Urothelium cell line (cell line): Measurements from ENCODE around the gene PLAAT2.
"Not testable (repeated sequence)": the region's sequence is repeated elsewhere in the genome, so short reads cannot be mapped to it uniquely, and the experiment has no call there.

ENCODE experiments used
- DNase-seq: peaks from one replicate; pipeline ENCODE4 v3.0.0; 2011; ENCODE audit warnings: low spot score, mixed read lengths
- FAIRE-seq: peaks from 2 replicates; lab custom pipeline; 2011; peaks lifted over from hg19 to GRCh38; lab: Jason Lieb, UNC

Gene PLAAT2

GRCh38 chr11:63563201-63564055 lies at the start of gene PLAAT2:
TSS of gene PLAAT2 (minus strand) at chr11:63563379. CDS start at chr11:63563324, 55 bp downstream.
- no peak for DNase-seq
- FAIRE-seq, result no peak

- FAIRE-seq, result no peak
These were observed 49.0 kb upstream of the PLAAT2 start for GRCh38 chr11:63612181-63612580.

GRCh38 chr11:63611395-63611747 lies 48.2 kb upstream of the PLAAT2 start:
- FAIRE-seq (no peak), DNase-seq (no peak)

More at GRCh38 chr11:63612181-63612580, 49.0 kb upstream of the PLAAT2 start:
- DNase-seq, result no peak

- DNase-seq (no peak), FAIRE-seq (no peak)
These were observed 47.6 kb upstream of the PLAAT2 start for GRCh38 chr11:63610604-63611394.

- FAIRE-seq, result no peak
These were observed 46.9 kb upstream of the PLAAT2 start for GRCh38 chr11:63609971-63610580.

GRCh38 chr11:63609536-63609935 lies 46.4 kb upstream of the PLAAT2 start:
- DNase-seq (no peak), FAIRE-seq (no peak)

More at GRCh38 chr11:63609971-63610580, 46.9 kb upstream of the PLAAT2 start:
- no peak for DNase-seq

GRCh38 chr11:63608353-63609345 lies 45.5 kb upstream of the PLAAT2 start:
- no peak for FAIRE-seq
- DNase-seq, result peak; percentile 45

GRCh38 chr11:63603180-63603518 lies 40.0 kb upstream of the PLAAT2 start:
- DNase-seq (no peak), FAIRE-seq (no peak)

GRCh38 chr11:63602290-63603179 lies 39.4 kb upstream of the PLAAT2 start:
- FAIRE-seq, DNase-seq: not testable (repeated sequence)

GRCh38 chr11:63599211-63600122 lies 36.3 kb upstream of the PLAAT2 start:
- peak; percentile 42 for DNase-seq
- no peak for FAIRE-seq

GRCh38 chr11:63598556-63598955 lies 35.4 kb upstream of the PLAAT2 start:
- DNase-seq, result no peak
- FAIRE-seq, result peak; percentile 77

GRCh38 chr11:63595296-63595695 lies 32.1 kb upstream of the PLAAT2 start:
- FAIRE-seq (no peak), DNase-seq (no peak)

GRCh38 chr11:63592975-63593395 lies 29.8 kb upstream of the PLAAT2 start:
- DNase-seq, result no peak
- FAIRE-seq, result no peak

GRCh38 chr11:63590024-63590788 lies 27.0 kb upstream of the PLAAT2 start:
- FAIRE-seq, result no peak
- DNase-seq, result no peak

GRCh38 chr11:63589000-63589399 lies 25.8 kb upstream of the PLAAT2 start:
- DNase-seq, result no peak
- no peak for FAIRE-seq

- DNase-seq, result no peak
- no peak for FAIRE-seq
These were observed 23.4 kb upstream of the PLAAT2 start for GRCh38 chr11:63586451-63587166.

GRCh38 chr11:63583357-63583677 lies 20.1 kb upstream of the PLAAT2 start:
- FAIRE-seq, result no peak
- DNase-seq, result no peak
